Naive thymus-derived CD8-positive, alpha-beta T cell (primary cell): ENCODE data around the gene C1S. TPM values are rescaled to one million over a fixed set of nuclear protein-coding genes. Genes with fewer than 3 reads are reported as not detected.

Experiments used
- polyA plus RNA-seq, 3 donors: library from polyadenylated mRNA; unstranded; fragments of 300-500 nt; fragmentation: Illumina TruSeq; gene quantifications; one replicate each; pipeline ENCODE4 v1.2.3, GENCODE V29; 2021
- total RNA-seq, 8 experiments: library from RNA in 2 of 8; stranded (reverse) in 2 of 8; gene quantifications; one replicate each; pipeline ENCODE4 v1.2.3 and lab custom pipeline; 2021 to 2026

Gene C1S
- total and polyA plus RNA-seq, 5 experiments from 2014 or later = 0.15 to 3.3 (median 2.3) TPM; not detected in 2

Other genes with a start within 250 kb of the C1S start
- gene GPR162, start 238.9 kb upstream of the C1S start, total RNA-seq = not detected
- not detected for gene GPR162, start 238.9 kb upstream of the C1S start, polyA plus RNA-seq
- 1 to 10 TPM; 8.6 to 9.7 TPM for gene P3H3, start 232.3 kb upstream of the C1S start, total RNA-seq
- under 1 TPM; 0.42 to 0.73 (median 0.67) TPM for gene P3H3, start 232.3 kb upstream of the C1S start, polyA plus RNA-seq
- 1 to 10 TPM; 3.8 to 5.6 TPM for gene GNB3, start 219.8 kb upstream of the C1S start, total RNA-seq
- not detected for gene GNB3, start 219.8 kb upstream of the C1S start, polyA plus RNA-seq
- gene CDCA3, start 209.4 kb upstream of the C1S start, total RNA-seq = 1 to 10 TPM; 2.6 to 2.7 TPM
- gene CDCA3, start 209.4 kb upstream of the C1S start, polyA plus RNA-seq = 1 to 10 TPM in 1 of 3 donors, under 1 TPM in 1, not detected in 1; 0.50 to 1.4 TPM
- gene USP5, start 208.6 kb upstream of the C1S start, total RNA-seq = 10 to 100 TPM; 72.7 to 78.9 TPM
- gene USP5, start 208.6 kb upstream of the C1S start, polyA plus RNA-seq = 10 to 100 TPM; 55.3 to 69.2 (median 56.7) TPM
- 100 to 1,000 TPM; 159 to 163 TPM for gene TPI1, start 193.2 kb upstream of the C1S start, total RNA-seq
- gene TPI1, start 193.2 kb upstream of the C1S start, polyA plus RNA-seq = 100 to 1,000 TPM; 372 to 497 (median 479) TPM
- gene SPSB2, start 187.4 kb upstream of the C1S start, total RNA-seq = 10 to 100 TPM; 22.0 to 23.3 TPM
- 10 to 100 TPM; 10.1 to 10.6 (median 10.2) TPM for gene SPSB2, start 187.4 kb upstream of the C1S start, polyA plus RNA-seq
- gene LRRC23, start 155.9 kb upstream of the C1S start, total RNA-seq = 10 to 100 TPM; 10.1 to 10.5 TPM
- gene LRRC23, start 155.9 kb upstream of the C1S start, polyA plus RNA-seq = 1 to 10 TPM; 4.7 to 9.9 (median 8.8) TPM
- gene ENO2, start 146.1 kb upstream of the C1S start, total RNA-seq = 100 to 1,000 TPM; 141 to 144 TPM
- gene ENO2, start 146.1 kb upstream of the C1S start, polyA plus RNA-seq = 10 to 100 TPM; 19.4 to 29.2 (median 19.7) TPM
- 10 to 100 TPM; 25.7 to 30.3 TPM for gene ATN1, start 132.8 kb upstream of the C1S start, total RNA-seq
- gene ATN1, start 132.8 kb upstream of the C1S start, polyA plus RNA-seq = 1 to 10 TPM in 2 of 3 donors, under 1 TPM in 1; 0.35 to 1.4 (median 1.1) TPM
- gene RNU7-1, start 116.9 kb upstream of the C1S start, total RNA-seq = not detected
- gene RNU7-1, start 116.9 kb upstream of the C1S start, polyA plus RNA-seq = not detected
- gene C12orf57, start 116.7 kb upstream of the C1S start, total RNA-seq = 100 to 1,000 TPM; 518 to 519 TPM
- 100 to 1,000 TPM; 329 to 399 (median 366) TPM for gene C12orf57, start 116.7 kb upstream of the C1S start, polyA plus RNA-seq
- 100 to 1,000 TPM; 235 to 247 TPM for gene PTPN6, start 109.4 kb upstream of the C1S start, total RNA-seq
- 100 to 1,000 TPM; 182 to 425 (median 260) TPM for gene PTPN6, start 109.4 kb upstream of the C1S start, polyA plus RNA-seq
- 100 to 1,000 TPM; 159 to 173 TPM for gene PHB2, start 90.1 kb upstream of the C1S start, total RNA-seq
- gene PHB2, start 90.1 kb upstream of the C1S start, polyA plus RNA-seq = 100 to 1,000 TPM in 2 of 3 donors, 10 to 100 TPM in 1; 97.0 to 115 (median 108) TPM
- 10 to 100 TPM; 71.1 to 72.5 TPM for gene EMG1, start 89.8 kb upstream of the C1S start, total RNA-seq
- gene EMG1, start 89.8 kb upstream of the C1S start, polyA plus RNA-seq = 10 to 100 TPM; 59.7 to 66.4 (median 64.7) TPM
- 10 to 100 TPM; 17.0 to 18.5 TPM for gene LPCAT3, start 42.2 kb upstream of the C1S start, total RNA-seq
- 10 to 100 TPM; 17.0 to 22.7 (median 19.9) TPM for gene LPCAT3, start 42.2 kb upstream of the C1S start, polyA plus RNA-seq
- 1 to 10 TPM; 1.4 to 1.5 TPM for gene C1R, start 31.7 kb downstream of the C1S start, total RNA-seq
- 1 to 10 TPM; 1.5 to 3.2 (median 2.5) TPM for gene C1R, start 31.7 kb downstream of the C1S start, polyA plus RNA-seq
- gene C1RL, start 48.5 kb downstream of the C1S start, total RNA-seq = 10 to 100 TPM; 20.7 to 24.1 TPM
- gene C1RL, start 48.5 kb downstream of the C1S start, polyA plus RNA-seq = 1 to 10 TPM; 3.7 to 5.7 (median 4.8) TPM
- gene RBP5, start 68.2 kb downstream of the C1S start, total RNA-seq = 1 to 10 TPM in 1 of 2 experiments, under 1 TPM in 1; 0.69 to 1.1 TPM
- not detected for gene RBP5, start 68.2 kb downstream of the C1S start, polyA plus RNA-seq
- gene CLSTN3, start 69.7 kb downstream of the C1S start, total RNA-seq = 10 to 100 TPM; 21.7 to 24.8 TPM
- gene CLSTN3, start 69.7 kb downstream of the C1S start, polyA plus RNA-seq = 1 to 10 TPM; 2.9 to 6.4 (median 5.8) TPM
- 10 to 100 TPM; 30.8 to 31.2 TPM for gene PEX5, start 129.0 kb downstream of the C1S start, total RNA-seq
- gene PEX5, start 129.0 kb downstream of the C1S start, polyA plus RNA-seq = 10 to 100 TPM; 13.4 to 19.8 (median 14.1) TPM
- not detected for gene ACSM4, start 243.4 kb downstream of the C1S start, total RNA-seq
- not detected for gene ACSM4, start 243.4 kb downstream of the C1S start, polyA plus RNA-seq